GM10847 (cell line): ENCODE measurements around the gene SREBF2.
A peak's percentile ranks its signal among the peaks of the same experiment; 100 is the strongest.

Experiments used
- POLR2A ChIP-seq: IDR thresholded peaks from 2 replicates; pipeline ENCODE4 v1.6.1; 2011; ENCODE audit not compliant: insufficient read length; ENCODE audit errors: extremely low read depth

The SREBF2 gene

DNA sequence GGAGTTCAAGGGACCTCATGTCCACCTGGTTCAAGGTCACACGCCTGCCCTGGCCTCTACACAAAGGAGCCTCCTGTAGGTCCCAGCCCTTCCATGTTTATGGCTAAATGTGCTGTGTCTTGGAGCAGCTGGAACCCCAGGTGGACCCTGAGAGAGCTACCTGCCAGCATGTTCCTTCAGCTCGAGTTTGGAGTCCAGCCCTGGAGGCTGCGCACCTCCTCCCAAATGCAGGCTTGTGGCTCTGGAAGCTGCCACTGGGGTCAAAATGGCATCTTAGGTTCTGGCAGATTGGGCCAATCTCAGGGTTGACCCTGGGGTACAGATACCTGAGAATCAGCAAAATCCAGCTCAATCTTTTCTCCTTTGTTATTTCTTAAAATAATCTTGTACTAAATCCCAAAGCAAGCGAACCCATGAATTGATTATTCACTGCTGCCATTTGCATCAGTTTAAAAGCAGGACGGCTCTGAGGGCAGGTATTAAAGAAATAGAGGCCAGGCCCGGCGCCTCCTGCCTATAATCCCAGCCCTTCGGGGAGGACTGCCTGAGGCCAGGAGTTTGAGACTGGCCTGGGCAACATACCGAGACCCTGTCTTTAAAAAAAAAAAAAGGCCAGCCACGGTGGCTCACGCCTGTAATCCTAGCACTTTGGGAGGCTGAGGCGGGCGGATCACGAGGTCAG, 90.8 kb downstream of the SREBF2 start:
- TF ChIP-seq POLR2A = no peak

GRCh38 chr22:41925783-41926460, 93.0 kb downstream of the SREBF2 start:
- peak; percentile 27 for TF ChIP-seq POLR2A

GRCh38 chr22:41927813-41928212, 94.9 kb downstream of the SREBF2 start:
- no peak for TF ChIP-seq POLR2A

GRCh38 chr22:41928593-41929417, 95.9 kb downstream of the SREBF2 start:
- TF ChIP-seq POLR2A = no peak

DNA sequence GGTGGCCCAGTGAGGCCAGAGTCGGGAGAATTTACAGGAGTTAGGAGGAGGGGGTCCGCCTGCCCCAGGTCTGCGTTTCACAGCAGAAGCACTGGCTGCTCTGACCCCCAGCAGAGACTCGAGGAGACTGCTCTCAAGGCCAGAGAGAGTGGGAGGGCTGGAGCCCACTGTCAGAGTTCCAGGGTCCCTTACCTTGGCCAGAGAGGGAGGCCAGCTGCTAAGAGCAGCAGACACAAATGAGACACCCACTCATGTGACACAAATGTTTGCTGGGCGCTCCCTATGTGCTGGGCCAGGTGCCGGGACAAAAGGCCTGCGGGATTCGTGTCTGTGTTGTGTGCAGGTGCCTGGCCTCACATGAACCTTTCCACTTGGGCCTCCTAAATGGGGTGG, 96.5 kb downstream of the SREBF2 start:
- no peak for TF ChIP-seq POLR2A

- peak; percentile 21 for TF ChIP-seq POLR2A
Measured at GRCh38 chr22:41931701-41932269, 98.9 kb downstream of the SREBF2 start.

DNA sequence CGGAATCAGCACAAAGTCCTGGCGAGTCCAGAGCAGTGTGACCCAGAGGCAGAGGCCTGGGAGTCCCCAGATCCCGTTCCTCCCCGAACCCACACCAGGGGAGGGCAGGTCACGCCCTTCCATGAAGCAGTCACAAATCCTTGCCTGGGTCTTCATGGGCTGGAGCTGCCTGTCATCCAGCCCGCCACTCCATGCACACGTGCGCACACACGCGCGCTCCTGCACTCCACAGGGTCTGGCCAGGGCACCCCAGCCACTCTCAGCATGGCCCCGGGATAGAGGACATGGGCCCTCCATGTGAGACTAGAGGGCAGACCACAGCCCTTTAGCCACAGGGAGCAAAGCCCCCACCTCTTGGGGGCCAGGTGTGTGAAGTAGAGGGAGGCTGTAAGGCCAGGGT, 99.4 kb downstream of the SREBF2 start:
- no peak for TF ChIP-seq POLR2A

- no peak for TF ChIP-seq POLR2A
Measured at GRCh38 chr22:41933411-41934177, 100.7 kb downstream of the SREBF2 start.

- no peak for TF ChIP-seq POLR2A
Measured at GRCh38 chr22:41934284-41935014, 101.5 kb downstream of the SREBF2 start.

DNA sequence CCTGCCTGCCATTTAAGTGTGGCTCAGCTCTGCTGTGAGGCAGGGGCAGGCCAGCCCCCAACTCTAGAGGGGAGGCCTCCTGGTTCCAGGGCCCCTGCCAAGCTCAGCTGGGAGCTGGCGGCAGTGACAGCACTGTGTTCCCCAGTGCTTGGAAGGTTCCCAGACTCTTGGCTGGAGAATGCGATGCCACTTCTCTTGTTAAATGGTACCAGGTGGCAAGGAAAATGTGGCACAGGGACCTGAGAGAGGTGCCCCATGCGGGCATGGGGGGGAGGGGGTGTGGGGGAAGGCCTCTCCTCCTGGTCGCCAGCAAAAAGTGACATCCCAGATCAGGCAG, 102.1 kb downstream of the SREBF2 start:
- TF ChIP-seq POLR2A = no peak

GRCh38 chr22:41935509-41935908, 102.6 kb downstream of the SREBF2 start:
- TF ChIP-seq POLR2A = no peak

- no peak for TF ChIP-seq POLR2A
Measured at GRCh38 chr22:41936894-41937169, 103.9 kb downstream of the SREBF2 start.

DNA sequence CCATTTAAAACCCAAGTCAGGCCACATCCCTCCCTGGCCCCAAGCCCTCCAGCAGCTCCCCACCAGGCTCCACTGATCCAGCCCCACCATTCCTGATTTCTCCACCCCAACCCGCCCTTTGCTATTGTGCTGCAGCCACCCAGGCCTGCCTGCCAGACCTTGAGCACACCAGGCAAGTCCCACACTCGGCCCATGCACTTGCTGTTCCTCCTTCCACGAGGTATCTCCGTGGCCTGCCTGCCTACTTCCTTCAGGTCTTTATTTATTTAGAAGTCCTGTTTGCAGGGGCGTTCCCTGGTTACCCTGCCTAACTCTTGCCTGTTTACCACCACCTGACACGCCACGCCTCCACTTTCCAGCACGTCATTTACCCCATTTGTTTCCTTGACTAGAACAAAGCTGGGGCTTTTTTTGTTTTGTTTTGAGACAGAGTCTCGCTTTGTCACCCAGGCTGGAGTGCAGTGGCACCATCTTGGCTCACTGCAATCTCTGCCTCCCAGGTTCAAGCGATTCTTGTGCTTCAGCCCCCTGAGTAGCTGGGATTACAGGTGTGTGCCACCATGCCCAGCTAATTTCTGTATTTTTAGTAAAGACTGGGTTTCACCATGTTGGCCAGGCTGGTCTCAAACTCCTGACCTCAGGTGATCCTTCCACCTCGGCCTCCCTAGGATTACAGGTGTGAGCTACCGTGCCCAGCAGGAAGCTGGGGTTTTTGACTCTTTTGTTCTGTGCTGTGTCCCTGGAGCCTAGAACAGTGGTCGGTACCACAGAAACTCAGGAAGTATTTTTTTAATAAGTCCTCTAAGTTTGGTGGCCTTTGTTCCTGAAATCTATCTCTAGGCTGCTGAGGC, 107.3 kb downstream of the SREBF2 start:
- TF ChIP-seq POLR2A = peak; percentile 60
